HepG2 (cell line): Measurements from ENCODE around the gene TNP2. TPM values are rescaled to one million over a fixed set of nuclear protein-coding genes. Genes with fewer than 3 reads are reported as not detected.
A peak's percentile ranks its signal among the peaks of the same experiment; 100 is the strongest.

ENCODE experiments used
- ATAC-seq: fragments of 200-7000 bp; cut with Tn5 transposase; 3 replicates; pipeline ENCODE4 v1.9.1; 2020; ENCODE audit warnings: mild to moderate bottlenecking, moderate library complexity
- BruUV-seq: library from RNA; stranded (reverse); fragments of 400-500 nt; replicated peaks from 2 replicates; lab custom pipeline; 2021; lab: Mats Ljungman, UMichigan
- CTCF ChIA-PET: fragments of 300-600 bp; formaldehyde crosslinking; extraction: SDS; loops from one replicate; lab custom pipeline; 2021; ENCODE audit warnings: low total read pairs, inconsistent platforms, low intra/inter-chr PET ratio; lab: Yijun Ruan, JAX
- POLR2A ChIA-PET: fragments of 350-600 bp; sonication (Branson Sonifier 250); formaldehyde crosslinking; loops from one replicate; lab custom pipeline; 2020; ENCODE audit warnings: antibody characterized with exemption, inconsistent platforms; lab: Yijun Ruan, JAX
- DNase-seq: peaks from one replicate; pipeline ENCODE4 v3.0.0-alpha.2; 2015; ENCODE audit warnings: low spot score
- FAIRE-seq: peaks from 3 replicates; lab custom pipeline; 2011; peaks lifted over from hg19 to GRCh38; lab: Jason Lieb, UNC
- H2AFZ ChIP-seq: one replicate; pipeline ENCODE4 v1.6.1; 2011; ENCODE audit warnings: low read length, inconsistent platforms
- H3K27ac ChIP-seq: fragments of 300-600 bp; 3 replicates; pipeline ENCODE4 v1.8.0; 2011; ENCODE audit warnings: mixed run types, mild to moderate bottlenecking, mixed read lengths, low read length, inconsistent platforms; ENCODE audit not compliant: insufficient read depth; ENCODE audit errors: extremely low read length
- H3K27me3 ChIP-seq, 2 experiments: fragments of 200-600 bp in 1 of 2; 2 replicates in 1 of 2; 3 replicates in 1 of 2; pipeline versions ENCODE4 v1.6.0 to v1.8.0; 2011; ENCODE audit warnings: low read length in 2 of 2, mild to moderate bottlenecking in 2 of 2, moderate library complexity in 2 of 2, inconsistent platforms in 1 of 2; ENCODE audit not compliant: insufficient read depth in 2 of 2, control insufficient read depth in 1 of 2
- H3K36me3 ChIP-seq, 2 experiments: fragments of 200-600 bp in 1 of 2; replicated peaks in 1 of 2; 2 replicates in 1 of 2; 3 replicates in 1 of 2; pipeline versions ENCODE4 v1.5.1 to v1.8.0; 2011; ENCODE audit warnings: low read length in 2 of 2, inconsistent platforms in 1 of 2; ENCODE audit not compliant: insufficient read depth in 2 of 2, control insufficient read depth in 1 of 2
- H3K4me1 ChIP-seq: 2 replicates; pipeline ENCODE4 v1.5.1; 2012; ENCODE audit warnings: low read length, inconsistent platforms; ENCODE audit not compliant: insufficient read depth
- H3K4me2 ChIP-seq: 2 replicates; pipeline ENCODE4 v1.6.0; 2011; ENCODE audit warnings: low read depth, low read length, inconsistent platforms
- H3K4me3 ChIP-seq, 3 experiments: fragments of 200-600 bp in 1 of 3; sonication (generic), shearing (Covaris generic) in 1 of 3; replicated peaks in 1 of 3; 2 replicates each; pipeline ENCODE4 v1.5.1; 2011 to 2016; ENCODE audit warnings: low read length in 3 of 3, inconsistent platforms in 2 of 3, low read depth in 2 of 3, mild to moderate bottlenecking in 2 of 3, control low read depth in 1 of 3, mixed read lengths in 1 of 3; ENCODE audit not compliant: insufficient read depth in 1 of 3
- H3K79me2 ChIP-seq: one replicate; pipeline ENCODE4 v1.6.1; 2011; ENCODE audit warnings: low read length, inconsistent platforms; ENCODE audit not compliant: insufficient read depth
- H3K9ac ChIP-seq: 2 replicates; pipeline ENCODE4 v1.6.0; 2011; ENCODE audit warnings: mild to moderate bottlenecking, low read depth, low read length, inconsistent platforms; ENCODE audit not compliant: insufficient read depth
- H3K9me3 ChIP-seq: 2 replicates; pipeline ENCODE4 v1.5.1; 2012; ENCODE audit warnings: mild to moderate bottlenecking, low read length
- H4K20me1 ChIP-seq: 2 replicates; pipeline ENCODE4 v1.6.0; 2011; ENCODE audit warnings: inconsistent platforms, mild to moderate bottlenecking, low read length, moderate library complexity; ENCODE audit not compliant: insufficient read depth
- EHMT2 ChIP-seq: fragments of 200-600 bp; sonication (generic); IDR thresholded peaks from 2 replicates; pipeline ENCODE4 v1.7.0; 2017; ENCODE audit warnings: antibody characterized with exemption, low read depth, low read length, borderline replicate concordance
- FOXK2 ChIP-seq: fragments of 450-650 bp; IDR thresholded peaks from 2 replicates; pipeline ENCODE4 v1.6.1; 2016
- HNRNPK ChIP-seq: fragments of 200-400 bp; formaldehyde crosslinking; IDR thresholded peaks from 2 replicates; pipeline ENCODE4 v1.6.1; 2018; ENCODE audit warnings: low read length, low read depth, moderate library complexity, mild to moderate bottlenecking; ENCODE audit not compliant: poor library complexity, severe bottlenecking
- REPIN1 ChIP-seq: sonication (generic); formaldehyde crosslinking; IDR thresholded peaks from 2 replicates; pipeline ENCODE4 v1.8.0; 2022; ENCODE audit warnings: missing genetic modification reagents, low read depth, mild to moderate bottlenecking, borderline replicate concordance
- SKIL ChIP-seq: sonication (generic); formaldehyde crosslinking; IDR thresholded peaks from 2 replicates; pipeline ENCODE4 v1.8.0; 2022; ENCODE audit warnings: missing genetic modification reagents, mild to moderate bottlenecking, moderate library complexity, borderline replicate concordance
- ZBTB38 ChIP-seq: sonication (generic); formaldehyde crosslinking; IDR thresholded peaks from 2 replicates; pipeline ENCODE4 v1.5.1; 2020; ENCODE audit warnings: mild to moderate bottlenecking, missing genetic modification reagents
- ZNF503 ChIP-seq: sonication (generic); formaldehyde crosslinking; IDR thresholded peaks from 2 replicates; pipeline ENCODE4 v1.4.0; 2020; ENCODE audit warnings: missing genetic modification reagents
- WGBS: methylation state at CpG from one replicate; pipeline ENCODE4 v1.1.6; 2017; ENCODE audit warnings: low lambda C conversion rate; 5-methylcytosine and 5-hydroxymethylcytosine counted together
- in situ Hi-C: cut with HindIII; loops from 2 replicates; pipeline ENCODE4 v1.10.0; 2017; ENCODE audit warnings: low pct_unique_long_range_greater_than_20kb; ENCODE audit not compliant: extremely low pct_ligation_motif_present
- intact Hi-C: fragments of 100-400 bp; cut with micrococcal nuclease; formaldehyde crosslinking; loops from one replicate; pipeline ENCODE4 v1.10.0; 2022; ENCODE audit not compliant: unreplicated experiment
- polyA plus RNA-seq, 8 experiments: library from polyadenylated mRNA; depleted of rRNA in 3 of 8; stranded (reverse) in 7 of 8; unstranded in 1 of 8; fragments of >200 nt; fragmentation: Illumina TruSeq in 4 of 8; extraction: Trizol in 4 of 8; gene quantifications; 2 replicates each; pipeline versions ENCODE4 v1.2.1 to v1.2.3, GENCODE V29; 2011 to 2016; ENCODE audit warnings: low read depth in 4 of 8, missing spikeins in 1 of 8, mixed read lengths in 1 of 8; ENCODE audit not compliant: insufficient read depth in 1 of 8
- total RNA-seq, 5 experiments: library from RNA; depleted of rRNA; stranded (reverse); fragments of >200 nt; fragmentation: Illumina TruSeq; extraction: Trizol; gene quantifications; 2 replicates each; pipeline ENCODE4 v1.2.3, GENCODE V29; 2016; ENCODE audit warnings: low read depth in 1 of 5

The TNP2 gene
- total and polyA plus RNA-seq, 2 of the 13 experiments (the other 11 are each of a cell fraction or from before 2014, with no cell fraction given) = not detected

GRCh38 chr16:11232852-11233726, 36.0 kb downstream of the TNP2 start (continued):
- no peak for TF ChIP-seq SKIL
- TF ChIP-seq ZBTB38 = 0 out of 2 replicates have a peak, but pooled peaks have one; percentile 24
- TF ChIP-seq EHMT2 = no peak

GRCh38 chr16:11232302-11232851, 36.7 kb downstream of the TNP2 start:
- ChIA-PET POLR2A (no interaction called here), CTCF (no interaction called here)
- no peak overlapping the region for H3K27ac ChIP-seq

More at GRCh38 chr16:11232302-11232851, 36.7 kb downstream of the TNP2 start:
- Histone ChIP-seq H4K20me1 (no peaks in the 10 kb centered on the region), H3K79me2 (no peaks in the 10 kb centered on the region), H3K4me1 (peaks cover 29% of the 10 kb centered on the region), H3K36me3 (no peaks in the 10 kb centered on the region), H3K9me3 (no peaks in the 10 kb centered on the region), H2AFZ (no peak overlapping the region), H3K4me2 (no peak overlapping the region), H3K9ac (no peak overlapping the region), H3K4me3 (no peak overlapping the region), H3K27me3 (peaks cover 1 to 18% of the 10 kb centered on the region in 2 experiments; a peak in 3 of 5 replicates)
- in situ Hi-C loops = no loop called here
- WGBS = 75% methylated on average over 2 of the region's 3 CpGs
- DNase-seq = no peak
- TF ChIP-seq FOXK2 = no peak
- TF ChIP-seq ZNF503 = no peak
- no peak for TF ChIP-seq REPIN1 (CRISPR knock-in tag)
- peak; percentile 59 for TF ChIP-seq HNRNPK
- intact Hi-C loops = no loop called here
- no TSS peak for BruUV-seq
- FAIRE-seq = no peak
- ATAC-seq = no peak
